Right atrium auricular region (tissue), 2 donors: ENCODE results near the gene ASPM. TPM values are rescaled to one million over a fixed set of nuclear protein-coding genes. Genes with fewer than 3 reads are reported as not detected.

Source experiments
- DNase-seq: peaks from one replicate; pipeline ENCODE4 v3.0.0-alpha.2; 2019; ENCODE audit warnings: low spot score
- H3K27ac ChIP-seq, 2 donors: fragments of 200-600 bp; sonication (generic); 1 replicate in 1 of 2; 2 replicates in 1 of 2; pipeline ENCODE4 v1.5.1; 2016 to 2019
- H3K27me3 ChIP-seq, 2 donors: fragments of 200-600 bp; sonication (generic); one replicate each; pipeline versions ENCODE4 v1.5.1 to v1.6.0; 2017 to 2019
- H3K36me3 ChIP-seq: fragments of 200-600 bp; sonication (generic); one replicate; pipeline ENCODE4 v1.5.1; 2016
- H3K4me1 ChIP-seq, 2 donors: fragments of 200-600 bp; sonication (generic); one replicate each; pipeline versions ENCODE4 v1.5.1 to v1.6.0; 2017 to 2019
- H3K4me3 ChIP-seq, 2 donors: fragments of 200-600 bp; sonication (generic); 1 replicate in 1 of 2; 2 replicates in 1 of 2; pipeline ENCODE4 v1.5.1; 2017 to 2019; ENCODE audit warnings: mild to moderate bottlenecking in 1 of 2, moderate library complexity in 1 of 2
- H3K9me3 ChIP-seq, 2 donors: fragments of 200-600 bp; sonication (generic); one replicate each; pipeline ENCODE4 v1.5.1; 2019
- CTCF ChIP-seq, 2 donors: fragments of 200-600 bp; sonication (generic); IDR thresholded peaks; one replicate each; pipeline ENCODE4 v1.5.1; 2019; ENCODE audit warnings: antibody characterized with exemption in 2 of 2
- total RNA-seq, 2 donors: library from RNA; depleted of rRNA; stranded (reverse); fragments of >200 nt; gene quantifications; one replicate each; pipeline ENCODE4 v1.1.0, GENCODE V29; 2016

ASPM gene
- total RNA-seq, 2 donors from 2014 or later: 0.20 to 2.4 TPM

DNA sequence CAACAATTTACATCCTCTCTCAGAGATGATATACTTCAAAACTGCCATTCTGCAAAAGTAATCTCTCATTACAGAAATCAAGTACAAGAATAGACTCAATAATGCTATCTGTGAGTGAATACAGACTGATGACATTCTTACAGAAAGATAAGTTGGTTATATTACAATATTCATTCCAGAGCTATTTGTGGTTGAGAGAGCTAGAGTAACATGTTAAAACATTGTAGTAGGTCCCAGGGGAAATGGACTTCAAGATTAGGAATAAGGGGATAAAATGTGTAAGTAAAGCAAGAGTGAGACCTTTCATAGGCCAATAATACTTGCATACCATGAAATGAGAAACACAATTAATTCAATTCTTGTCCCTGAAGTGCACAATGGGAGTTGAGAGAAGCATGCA lies 80.9 kb downstream of the ASPM start:
- DNase-seq: no peak
- H3K27me3 ChIP-seq: no peaks in the 10 kb centered on the region
- H3K9me3 ChIP-seq: peaks cover 0 to 8% of the 10 kb centered on the region in 2 donors
- no peak overlapping the region for H3K4me3 ChIP-seq
- no peak overlapping the region for H3K27ac ChIP-seq
- TF ChIP-seq CTCF (IDR thresholded peaks at IDR 0.05): no peak
- H3K36me3 ChIP-seq: no peaks in the 10 kb centered on the region
- H3K4me1 ChIP-seq: no peaks in the 10 kb centered on the region

- H3K27me3 ChIP-seq: no peaks in the 10 kb centered on the region
- no peaks in the 10 kb centered on the region for H3K36me3 ChIP-seq
- no peak for DNase-seq
- TF ChIP-seq CTCF (IDR thresholded peaks at IDR 0.05): no peak
- no peak overlapping the region for H3K4me3 ChIP-seq
- no peaks in the 10 kb centered on the region for H3K4me1 ChIP-seq
- no peak overlapping the region for H3K27ac ChIP-seq
- no peaks in the 10 kb centered on the region for H3K9me3 ChIP-seq
These were observed 83.3 kb downstream of the ASPM start for GRCh38 chr1:197063212-197063611.

GRCh38 chr1:197062692-197063091 lies 83.8 kb downstream of the ASPM start:
- H3K4me3 ChIP-seq: no peak overlapping the region
- H3K4me1 ChIP-seq: no peaks in the 10 kb centered on the region
- H3K36me3 ChIP-seq: no peaks in the 10 kb centered on the region
- no peak overlapping the region for H3K27ac ChIP-seq
- no peak for DNase-seq
- no peaks in the 10 kb centered on the region for H3K27me3 ChIP-seq
- TF ChIP-seq CTCF (IDR thresholded peaks at IDR 0.05): no peak
- no peaks in the 10 kb centered on the region for H3K9me3 ChIP-seq

GRCh38 chr1:197049100-197049499 lies 97.4 kb downstream of the ASPM start:
- Histone ChIP-seq H3K27me3 (no peaks in the 10 kb centered on the region), H3K27ac (no peak overlapping the region), H3K4me1 (no peaks in the 10 kb centered on the region), H3K9me3 (no peaks in the 10 kb centered on the region), H3K4me3 (no peak overlapping the region), H3K36me3 (no peaks in the 10 kb centered on the region)
- no peak for TF ChIP-seq CTCF (IDR thresholded peaks at IDR 0.05)
- no peak for DNase-seq

GRCh38 chr1:197042676-197043341 lies 103.7 kb downstream of the ASPM start:
- Histone ChIP-seq H3K4me1 (no peaks in the 10 kb centered on the region), H3K4me3 (no peak overlapping the region), H3K9me3 (no peaks in the 10 kb centered on the region), H3K36me3 (no peaks in the 10 kb centered on the region), H3K27ac (no peak overlapping the region), H3K27me3 (no peaks in the 10 kb centered on the region)
- no peak for TF ChIP-seq CTCF (IDR thresholded peaks at IDR 0.05)
- no peak for DNase-seq
